WTC11 (cell line): ENCODE results near the gene FUT8. TPM values are rescaled to one million over a fixed set of nuclear protein-coding genes. Genes with fewer than 3 reads are reported as not detected.

Experiments used
- AFF4 ChIP-seq: sonication (generic); formaldehyde crosslinking; IDR thresholded peaks from 2 replicates; pipeline ENCODE4 v1.8.1; 2023; ENCODE audit warnings: mild to moderate bottlenecking, missing genetic modification reagents, borderline replicate concordance
- ARID4B ChIP-seq: sonication (generic); formaldehyde crosslinking; IDR thresholded peaks from 2 replicates; pipeline ENCODE4 v1.8.0; 2023; ENCODE audit warnings: missing genetic modification reagents, mild to moderate bottlenecking, borderline replicate concordance
- CBFB ChIP-seq: sonication (generic); formaldehyde crosslinking; IDR thresholded peaks from 2 replicates; pipeline ENCODE4 v1.8.1; 2022; ENCODE audit warnings: mild to moderate bottlenecking, low read depth, missing genetic modification reagents
- FOXP4 ChIP-seq: sonication (generic); formaldehyde crosslinking; IDR thresholded peaks from 2 replicates; pipeline ENCODE4 v1.8.0; 2022; ENCODE audit warnings: mild to moderate bottlenecking, missing genetic modification reagents
- NFATC4 ChIP-seq: fragments of 250-450 bp; sonication (Bioruptor Pico); IDR thresholded peaks from 2 replicates; pipeline ENCODE4 v1.9.0; 2021; ENCODE audit warnings: mild to moderate bottlenecking
- NR2C2 ChIP-seq: sonication (generic); formaldehyde crosslinking; IDR thresholded peaks from 2 replicates; pipeline ENCODE4 v1.8.0; 2022; ENCODE audit warnings: mild to moderate bottlenecking, missing genetic modification reagents
- ZBTB21 ChIP-seq: sonication (generic); formaldehyde crosslinking; IDR thresholded peaks from 2 replicates; pipeline ENCODE4 v1.8.1; 2023; ENCODE audit warnings: mild to moderate bottlenecking, missing genetic modification reagents, borderline replicate concordance
- ZNF138 ChIP-seq: sonication (generic); formaldehyde crosslinking; conservative IDR thresholded peaks from 2 replicates; pipeline ENCODE4 v1.8.1; 2022; ENCODE audit warnings: mild to moderate bottlenecking, moderate library complexity, missing genetic modification reagents
- ZNF219 ChIP-seq: sonication (generic); formaldehyde crosslinking; IDR thresholded peaks from 2 replicates; pipeline ENCODE4 v1.8.0; 2023; ENCODE audit warnings: missing genetic modification reagents, mild to moderate bottlenecking, borderline replicate concordance
- ZNF416 ChIP-seq: fragments of 250-450 bp; sonication (Bioruptor Pico); IDR thresholded peaks from 2 replicates; pipeline ENCODE4 v1.9.0; 2021; ENCODE audit warnings: mild to moderate bottlenecking, inconsistent platforms
- ZNF423 ChIP-seq: fragments of 250-450 bp; sonication (Bioruptor Pico); IDR thresholded peaks from 2 replicates; pipeline ENCODE4 v2.1.2; 2022; ENCODE audit warnings: mild to moderate bottlenecking, moderate library complexity
- ZNF425 ChIP-seq: fragments of 250-450 bp; sonication (Bioruptor Pico); conservative IDR thresholded peaks from 2 replicates; pipeline ENCODE4 v1.9.0; 2021; ENCODE audit warnings: mild to moderate bottlenecking
- total RNA-seq: library from RNA; stranded (reverse); gene quantifications from 3 replicates; pipeline ENCODE4 v1.2.3, GENCODE V29; 2021
- TF ChIP-seq, protein P1 (sequence below): sonication (generic); formaldehyde crosslinking; IDR thresholded peaks from 2 replicates; pipeline ENCODE4 v1.8.1; 2022; ENCODE audit warnings: mild to moderate bottlenecking, moderate library complexity, missing genetic modification reagents
- TF ChIP-seq, protein P2 (sequence below): fragments of 250-450 bp; sonication (Bioruptor Pico); IDR thresholded peaks from 2 replicates; pipeline ENCODE4 v1.9.0; 2021; ENCODE audit warnings: mild to moderate bottlenecking
- TF ChIP-seq, protein P3 (sequence below): fragments of 250-450 bp; sonication (Bioruptor Pico); IDR thresholded peaks from 2 replicates; pipeline ENCODE4 v2.1.2; 2022; ENCODE audit warnings: mild to moderate bottlenecking, moderate library complexity
- TF ChIP-seq, protein P4 (sequence below): fragments of 250-450 bp; sonication (Bioruptor Pico); IDR thresholded peaks from 2 replicates; pipeline ENCODE4 v1.9.0; 2021; ENCODE audit warnings: moderate library complexity, mild to moderate bottlenecking, inconsistent platforms, borderline replicate concordance
- TF ChIP-seq, protein P5 (sequence below): fragments of 250-450 bp; sonication (Bioruptor Pico); IDR thresholded peaks from 2 replicates; pipeline ENCODE4 v1.9.0; 2021; ENCODE audit warnings: mild to moderate bottlenecking

FUT8 gene
- total RNA-seq, 1 experiment from 2014 or later = 37.9 TPM

DNA sequence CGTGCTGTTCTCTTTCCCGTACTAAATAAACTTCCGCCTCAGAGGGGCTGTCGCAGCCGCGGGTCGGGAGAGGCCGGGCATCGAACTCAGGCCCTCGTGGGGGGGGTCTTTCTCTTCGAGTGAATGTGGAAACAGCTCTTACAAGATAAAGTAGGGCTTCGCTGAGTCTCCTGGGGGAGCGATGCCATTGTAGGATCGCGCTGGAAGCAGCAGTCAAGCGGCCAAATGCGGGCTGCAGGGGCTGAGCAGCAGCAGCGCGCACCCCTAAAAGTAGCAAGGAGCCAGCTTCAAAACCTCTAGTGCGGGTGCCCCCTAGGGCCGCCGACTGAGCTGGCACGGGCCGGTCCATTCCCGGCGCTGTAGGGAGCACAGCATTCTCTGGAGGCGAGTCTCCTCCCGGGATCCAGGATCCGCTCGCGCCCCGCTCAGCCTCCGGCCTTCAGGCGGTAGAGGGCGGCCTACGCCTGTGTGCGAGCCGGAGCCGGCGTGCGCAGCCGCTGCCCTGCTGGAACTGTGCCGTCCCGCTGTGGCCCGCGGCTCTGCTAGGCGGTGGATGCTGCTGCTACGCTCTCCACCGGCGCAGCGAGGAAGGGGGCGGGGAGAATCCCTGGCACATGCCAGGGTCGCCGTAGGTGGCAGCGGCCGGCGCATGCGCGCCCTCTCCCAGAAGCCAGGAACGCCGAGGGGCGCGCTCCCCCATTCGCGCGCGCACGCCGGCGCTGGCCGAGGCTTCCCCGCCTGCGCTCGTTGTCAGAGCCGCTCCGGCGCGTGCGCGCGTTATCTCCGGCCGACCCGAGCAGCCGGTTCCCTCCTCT is at the start of gene FUT8 (continued):
- TF ChIP-seq FOXP4 (CRISPR knock-in tag) = peak; percentile 97
- TF ChIP-seq ZNF138 (CRISPR knock-in tag) = peak; percentile 80; the same call in 1 of the 2 replicates
- TF ChIP-seq, protein P1, sequence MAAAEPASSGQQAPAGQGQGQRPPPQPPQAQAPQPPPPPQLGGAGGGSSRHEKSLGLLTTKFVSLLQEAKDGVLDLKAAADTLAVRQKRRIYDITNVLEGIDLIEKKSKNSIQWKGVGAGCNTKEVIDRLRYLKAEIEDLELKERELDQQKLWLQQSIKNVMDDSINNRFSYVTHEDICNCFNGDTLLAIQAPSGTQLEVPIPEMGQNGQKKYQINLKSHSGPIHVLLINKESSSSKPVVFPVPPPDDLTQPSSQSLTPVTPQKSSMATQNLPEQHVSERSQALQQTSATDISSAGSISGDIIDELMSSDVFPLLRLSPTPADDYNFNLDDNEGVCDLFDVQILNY (CRISPR knock-in tag) = peak; percentile 79
- TF ChIP-seq, protein P2, sequence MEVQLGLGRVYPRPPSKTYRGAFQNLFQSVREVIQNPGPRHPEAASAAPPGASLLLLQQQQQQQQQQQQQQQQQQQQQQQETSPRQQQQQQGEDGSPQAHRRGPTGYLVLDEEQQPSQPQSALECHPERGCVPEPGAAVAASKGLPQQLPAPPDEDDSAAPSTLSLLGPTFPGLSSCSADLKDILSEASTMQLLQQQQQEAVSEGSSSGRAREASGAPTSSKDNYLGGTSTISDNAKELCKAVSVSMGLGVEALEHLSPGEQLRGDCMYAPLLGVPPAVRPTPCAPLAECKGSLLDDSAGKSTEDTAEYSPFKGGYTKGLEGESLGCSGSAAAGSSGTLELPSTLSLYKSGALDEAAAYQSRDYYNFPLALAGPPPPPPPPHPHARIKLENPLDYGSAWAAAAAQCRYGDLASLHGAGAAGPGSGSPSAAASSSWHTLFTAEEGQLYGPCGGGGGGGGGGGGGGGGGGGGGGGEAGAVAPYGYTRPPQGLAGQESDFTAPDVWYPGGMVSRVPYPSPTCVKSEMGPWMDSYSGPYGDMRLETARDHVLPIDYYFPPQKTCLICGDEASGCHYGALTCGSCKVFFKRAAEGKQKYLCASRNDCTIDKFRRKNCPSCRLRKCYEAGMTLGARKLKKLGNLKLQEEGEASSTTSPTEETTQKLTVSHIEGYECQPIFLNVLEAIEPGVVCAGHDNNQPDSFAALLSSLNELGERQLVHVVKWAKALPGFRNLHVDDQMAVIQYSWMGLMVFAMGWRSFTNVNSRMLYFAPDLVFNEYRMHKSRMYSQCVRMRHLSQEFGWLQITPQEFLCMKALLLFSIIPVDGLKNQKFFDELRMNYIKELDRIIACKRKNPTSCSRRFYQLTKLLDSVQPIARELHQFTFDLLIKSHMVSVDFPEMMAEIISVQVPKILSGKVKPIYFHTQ = no peak
- no peak for TF ChIP-seq ZNF219
- TF ChIP-seq ARID4B (CRISPR knock-in tag) = peak; percentile 86; the same call in 1 of the 2 replicates
- no peak for TF ChIP-seq ZNF416
- TF ChIP-seq NFATC4 = no peak
- peak; percentile 82; the same call in 1 of the 2 replicates for TF ChIP-seq ZBTB21 (CRISPR knock-in tag)
- peak; percentile 63; the same call in 1 of the 2 replicates for TF ChIP-seq CBFB (CRISPR knock-in tag)
- no peak for TF ChIP-seq ZNF425 (CRISPR knock-in tag)
- TF ChIP-seq, protein P3, sequence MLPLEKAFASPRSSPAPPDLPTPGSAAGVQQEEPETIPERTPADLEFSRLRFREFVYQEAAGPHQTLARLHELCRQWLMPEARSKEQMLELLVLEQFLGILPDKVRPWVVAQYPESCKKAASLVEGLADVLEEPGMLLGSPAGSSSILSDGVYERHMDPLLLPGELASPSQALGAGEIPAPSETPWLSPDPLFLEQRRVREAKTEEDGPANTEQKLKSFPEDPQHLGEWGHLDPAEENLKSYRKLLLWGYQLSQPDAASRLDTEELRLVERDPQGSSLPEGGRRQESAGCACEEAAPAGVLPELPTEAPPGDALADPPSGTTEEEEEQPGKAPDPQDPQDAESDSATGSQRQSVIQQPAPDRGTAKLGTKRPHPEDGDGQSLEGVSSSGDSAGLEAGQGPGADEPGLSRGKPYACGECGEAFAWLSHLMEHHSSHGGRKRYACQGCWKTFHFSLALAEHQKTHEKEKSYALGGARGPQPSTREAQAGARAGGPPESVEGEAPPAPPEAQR (CRISPR knock-in tag) = no peak
- TF ChIP-seq, protein P4, sequence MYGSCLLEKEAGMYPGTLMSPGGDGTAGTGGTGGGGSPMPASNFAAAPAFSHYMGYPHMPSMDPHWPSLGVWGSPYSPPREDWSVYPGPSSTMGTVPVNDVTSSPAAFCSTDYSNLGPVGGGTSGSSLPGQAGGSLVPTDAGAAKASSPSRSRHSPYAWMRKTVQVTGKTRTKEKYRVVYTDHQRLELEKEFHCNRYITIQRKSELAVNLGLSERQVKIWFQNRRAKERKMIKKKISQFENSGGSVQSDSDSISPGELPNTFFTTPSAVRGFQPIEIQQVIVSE = no peak
- TF ChIP-seq, protein P5, sequence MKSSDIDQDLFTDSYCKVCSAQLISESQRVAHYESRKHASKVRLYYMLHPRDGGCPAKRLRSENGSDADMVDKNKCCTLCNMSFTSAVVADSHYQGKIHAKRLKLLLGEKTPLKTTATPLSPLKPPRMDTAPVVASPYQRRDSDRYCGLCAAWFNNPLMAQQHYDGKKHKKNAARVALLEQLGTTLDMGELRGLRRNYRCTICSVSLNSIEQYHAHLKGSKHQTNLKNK (CRISPR knock-in tag) = no peak
- TF ChIP-seq AFF4 (CRISPR knock-in tag) = no peak
- TF ChIP-seq NR2C2 (CRISPR knock-in tag) = no peak
- TF ChIP-seq ZNF423 (CRISPR knock-in tag) = peak; percentile 72
